CD4-positive, alpha-beta T cell treated with Interleukin-15 for 1 hour (primary cell): ENCODE results near the gene UBE2C.

Experiments
- DNase-seq: peaks from one replicate; pipeline ENCODE4 v3.0.0-alpha.2; 2020

UBE2C gene

DNA sequence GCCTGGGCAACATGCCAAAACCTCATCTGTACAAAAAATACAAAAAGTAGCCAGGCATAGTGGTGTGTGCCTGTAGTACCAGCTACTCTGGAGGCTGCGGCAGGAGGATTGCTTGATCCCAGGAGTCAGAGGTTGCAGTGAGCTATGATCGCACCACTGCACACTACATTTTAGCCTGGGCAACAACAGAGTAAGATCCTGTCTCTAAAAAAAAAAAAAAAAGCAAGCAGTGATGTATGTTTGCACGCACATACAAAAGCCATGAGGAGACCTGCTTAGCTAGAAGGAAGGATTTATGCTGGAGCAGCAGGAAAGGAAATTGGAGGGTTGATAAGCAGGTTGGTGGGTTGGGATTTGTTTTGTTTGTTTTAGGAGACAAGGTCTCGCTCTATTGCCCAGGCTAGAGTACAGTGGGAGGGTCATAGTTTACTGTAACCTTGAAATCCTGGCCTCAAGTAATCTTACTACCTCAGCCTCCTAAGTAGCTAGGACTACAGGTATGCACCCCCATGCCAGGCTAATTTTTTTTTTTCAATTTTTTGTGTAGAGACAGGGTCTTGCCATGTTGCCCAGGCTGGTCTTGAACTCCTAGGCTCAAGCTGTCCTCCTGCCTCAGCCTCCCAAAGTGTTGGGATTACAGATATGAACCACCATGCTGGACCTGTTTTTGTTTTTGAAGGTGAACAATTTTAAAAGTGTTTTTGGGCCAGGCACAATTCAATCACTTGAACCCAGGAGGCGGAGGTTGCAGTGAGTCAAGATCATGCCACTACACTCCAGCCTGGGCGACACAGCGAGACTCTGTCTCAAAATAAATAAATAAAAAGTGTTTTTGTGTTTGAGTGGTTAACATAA is 49.0 kb downstream of the UBE2C start:
- DNase-seq: no peak

DNA sequence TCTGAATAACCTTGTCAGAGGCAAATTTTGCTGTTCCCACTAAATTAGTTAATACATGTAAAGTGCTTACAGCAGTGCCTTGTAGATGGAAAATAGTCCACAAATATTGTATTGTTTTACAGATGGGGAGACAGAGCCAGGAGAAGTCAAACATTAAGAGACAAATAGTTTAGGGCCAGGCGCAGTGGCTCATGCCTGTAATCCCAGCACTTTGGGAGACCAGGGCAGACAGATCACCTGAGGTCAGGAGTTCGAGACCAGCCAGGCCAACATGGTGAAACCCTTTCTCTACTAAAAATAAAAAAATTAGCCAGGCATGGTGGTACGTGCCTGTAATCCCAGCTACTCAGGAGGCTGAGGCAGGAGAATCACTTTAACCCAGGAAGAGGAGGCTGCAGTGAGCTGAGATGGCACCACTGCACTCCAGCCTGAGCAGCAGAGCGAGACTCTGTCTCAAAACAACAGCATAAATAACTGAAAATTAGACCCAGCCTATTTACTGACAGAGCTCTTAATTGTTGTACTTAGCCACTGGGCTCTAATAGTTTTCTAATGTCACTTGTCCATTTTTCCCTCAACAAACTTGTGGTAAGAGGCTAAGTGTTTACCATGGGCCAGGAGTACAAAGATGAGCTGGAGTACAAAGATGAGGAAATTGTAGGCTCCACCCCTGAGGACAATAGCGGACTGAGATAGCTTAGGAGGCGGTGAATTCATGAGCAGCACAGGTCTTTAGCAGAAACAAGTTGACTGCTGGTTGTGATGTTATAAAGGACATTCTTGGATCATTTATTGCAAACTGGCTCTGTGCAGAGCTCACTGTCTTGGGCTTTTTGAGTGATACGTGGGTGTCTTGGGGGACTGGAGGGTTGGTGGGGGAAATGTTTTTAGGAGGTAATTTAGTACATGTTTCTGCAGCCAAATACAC is 51.4 kb downstream of the UBE2C start:
- no peak for DNase-seq

GRCh38 chr20:45866454-45866853 is 54.0 kb downstream of the UBE2C start:
- DNase-seq: no peak
